Endothelial cell of umbilical vein (primary cell): ENCODE results near the gene DHX34. TPM values are rescaled to one million over a fixed set of nuclear protein-coding genes. Genes with fewer than 3 reads are reported as not detected.

ENCODE experiments used
- BruUV-seq: library from RNA; stranded (reverse); fragments of 400-500 nt; replicated peaks from 2 replicates; lab custom pipeline; 2021; lab: Mats Ljungman, UMichigan
- CTCF ChIA-PET: fragments of 300-600, 350-600 bp; sonication (Branson Sonifier 250); formaldehyde crosslinking; loops from one replicate; lab custom pipeline; 2021; ENCODE audit warnings: antibody characterized with exemption, inconsistent platforms; lab: Charles Lee
- POLR2A ChIA-PET: fragments of 300-600, 350-600 bp; sonication (Branson Sonifier 250); formaldehyde crosslinking; loops from one replicate; lab custom pipeline; 2021; ENCODE audit warnings: antibody characterized with exemption, inconsistent platforms; lab: Charles Lee
- DNase-seq: peaks from one replicate; pipeline ENCODE4 v3.0.0-alpha.2; 2011; ENCODE audit warnings: low read depth, low spot score
- FAIRE-seq: peaks from 2 replicates; lab custom pipeline; 2011; peaks lifted over from hg19 to GRCh38; lab: Jason Lieb, UNC
- H2AFZ ChIP-seq: 2 replicates; pipeline ENCODE4 v1.6.0; 2012; ENCODE audit warnings: low read depth, low read length, control low read depth, inconsistent platforms
- H3K27ac ChIP-seq: 2 replicates; pipeline ENCODE4 v1.5.1; 2011; ENCODE audit warnings: low read depth, mild to moderate bottlenecking, control low read depth, low read length, moderate library complexity; ENCODE audit not compliant: insufficient read depth
- H3K27me3 ChIP-seq, 2 experiments: 2 replicates each; pipeline versions ENCODE4 v1.6.0 to v1.6.1; 2011; ENCODE audit warnings: low read length in 2 of 2, mixed read lengths in 1 of 2; ENCODE audit not compliant: control insufficient read depth in 2 of 2, insufficient read depth in 2 of 2
- H3K36me3 ChIP-seq, 2 experiments: 2 replicates in 1 of 2; 3 replicates in 1 of 2; pipeline ENCODE4 v1.5.1; 2011; ENCODE audit warnings: low read length in 2 of 2, mild to moderate bottlenecking in 1 of 2, moderate library complexity in 1 of 2; ENCODE audit not compliant: control insufficient read depth in 2 of 2, insufficient read depth in 2 of 2; ENCODE audit errors: extremely low read depth in 1 of 2
- H3K4me1 ChIP-seq: 3 replicates; pipeline ENCODE4 v1.5.1; 2011; ENCODE audit warnings: mild to moderate bottlenecking, low read length; ENCODE audit not compliant: control insufficient read depth, insufficient read depth; ENCODE audit errors: extremely low read depth
- H3K4me2 ChIP-seq: 2 replicates; pipeline ENCODE4 v1.6.1; 2011; ENCODE audit warnings: low read length, control low read depth, mixed read lengths; ENCODE audit not compliant: insufficient read depth
- H3K4me3 ChIP-seq, 3 experiments: fragments of 200-600 bp in 1 of 3; sonication (generic), shearing (Covaris generic) in 1 of 3; replicated peaks in 1 of 3; 2 replicates each; pipeline ENCODE4 v1.5.1; 2011 to 2016; ENCODE audit warnings: control low read depth in 3 of 3, low read length in 3 of 3, mild to moderate bottlenecking in 2 of 3, inconsistent platforms in 1 of 3, low read depth in 1 of 3, moderate library complexity in 1 of 3; ENCODE audit not compliant: insufficient read depth in 1 of 3
- H3K79me2 ChIP-seq: 2 replicates; pipeline ENCODE4 v1.6.0; 2012; ENCODE audit warnings: low read length, inconsistent platforms; ENCODE audit not compliant: control insufficient read depth, insufficient read depth
- H3K9ac ChIP-seq: replicated peaks from 2 replicates; pipeline ENCODE3; 2011; ENCODE audit warnings: low read length, control low read depth; ENCODE audit not compliant: insufficient read depth; ENCODE audit errors: extremely low read depth
- H3K9me1 ChIP-seq: replicated peaks from 3 replicates; pipeline ENCODE4 v1.6.0; 2011; ENCODE audit warnings: mild to moderate bottlenecking, low read length; ENCODE audit not compliant: control insufficient read depth, insufficient read depth; ENCODE audit errors: extremely low read depth
- H3K9me3 ChIP-seq: replicated peaks from 2 replicates; pipeline ENCODE4 v1.5.1; 2012; ENCODE audit warnings: low read length, inconsistent platforms; ENCODE audit not compliant: control insufficient read depth, insufficient read depth
- H4K20me1 ChIP-seq: replicated peaks from 2 replicates; pipeline ENCODE3; 2011; ENCODE audit warnings: mild to moderate bottlenecking, low read length; ENCODE audit not compliant: control insufficient read depth, insufficient read depth; ENCODE audit errors: extremely low read depth
- EZH2 ChIP-seq: IDR thresholded peaks from 2 replicates; pipeline ENCODE4 v1.6.1; 2012; ENCODE audit warnings: borderline replicate concordance, low read depth, mild to moderate bottlenecking, moderate library complexity, low read length, inconsistent platforms; ENCODE audit not compliant: severe bottlenecking
- FOS ChIP-seq: IDR thresholded peaks from 2 replicates; pipeline ENCODE4 v1.6.1; 2011; ENCODE audit warnings: mild to moderate bottlenecking, low read length, moderate library complexity, borderline replicate concordance; ENCODE audit not compliant: insufficient read depth
- GATA2 ChIP-seq: IDR thresholded peaks from 2 replicates; pipeline ENCODE4 v1.7.0; 2011; ENCODE audit warnings: low read depth, mild to moderate bottlenecking, moderate library complexity, mixed read lengths, low read length; ENCODE audit not compliant: insufficient read length, insufficient read depth
- JUN ChIP-seq: IDR thresholded peaks from 2 replicates; pipeline ENCODE4 v1.6.1; 2011; ENCODE audit warnings: borderline replicate concordance, low read depth; ENCODE audit not compliant: insufficient read length, insufficient read depth
- MYC ChIP-seq: IDR thresholded peaks from one replicate; pipeline ENCODE4 v1.6.1; 2011; ENCODE audit warnings: mild to moderate bottlenecking, low read depth, low read length
- POLR2A ChIP-seq: IDR thresholded peaks from 2 replicates; pipeline ENCODE4 v1.6.1; 2012; ENCODE audit warnings: low read depth, mild to moderate bottlenecking, control low read depth, low read length
- POLR2AphosphoS5 ChIP-seq: IDR thresholded peaks from 2 replicates; pipeline ENCODE4 v1.6.1; 2012; ENCODE audit warnings: low read depth, mild to moderate bottlenecking, control low read depth, low read length, moderate library complexity; ENCODE audit not compliant: insufficient read depth
- dilution Hi-C: fragments of 300-500 bp; cut with MboI; formaldehyde crosslinking; loops from one replicate; pipeline ENCODE4 v1.15.0; 2019; ENCODE audit warnings: low sequenced_read_pairs; ENCODE audit not compliant: extremely low pct_ligation_motif_present
- intact Hi-C: fragments of 100-400 bp; cut with micrococcal nuclease; formaldehyde crosslinking; loops from one replicate; pipeline ENCODE4 v1.10.0; 2022
- polyA plus RNA-seq, 4 experiments: library from polyadenylated mRNA; depleted of rRNA in 3 of 4; stranded (reverse) in 3 of 4; unstranded in 1 of 4; fragments of >200 nt; gene quantifications; 2 replicates each; pipeline versions ENCODE4 v1.2.1 to v1.2.3, GENCODE V29; 2011 to 2012; ENCODE audit warnings: missing spikeins in 1 of 4
- total RNA-seq: library from RNA; stranded (reverse); gene quantifications from 2 replicates; pipeline ENCODE4 v1.2.3, GENCODE V29; 2021
- TF ChIP-seq, protein P1 (sequence below): IDR thresholded peaks from 2 replicates; pipeline ENCODE4 v1.6.1; 2011; ENCODE audit not compliant: insufficient read depth, insufficient read length
- TF ChIP-seq, protein P2 (sequence below), 2 donors: IDR thresholded peaks; 1 replicate in 1 of 2; 2 replicates in 1 of 2; pipeline ENCODE4 v1.5.1; 2011; ENCODE audit warnings: low read length in 2 of 2, mild to moderate bottlenecking in 2 of 2, moderate library complexity in 2 of 2, control low read depth in 1 of 2, inconsistent platforms in 1 of 2, low read depth in 1 of 2; ENCODE audit not compliant: insufficient read depth in 1 of 2; ENCODE audit errors: extremely low read depth in 1 of 2

Gene DHX34
- total and polyA plus RNA-seq, 2 donors (not counting 3 experiments of a cell fraction or from before 2014, with no cell fraction given) = 12.8 to 20.7 TPM

DNA sequence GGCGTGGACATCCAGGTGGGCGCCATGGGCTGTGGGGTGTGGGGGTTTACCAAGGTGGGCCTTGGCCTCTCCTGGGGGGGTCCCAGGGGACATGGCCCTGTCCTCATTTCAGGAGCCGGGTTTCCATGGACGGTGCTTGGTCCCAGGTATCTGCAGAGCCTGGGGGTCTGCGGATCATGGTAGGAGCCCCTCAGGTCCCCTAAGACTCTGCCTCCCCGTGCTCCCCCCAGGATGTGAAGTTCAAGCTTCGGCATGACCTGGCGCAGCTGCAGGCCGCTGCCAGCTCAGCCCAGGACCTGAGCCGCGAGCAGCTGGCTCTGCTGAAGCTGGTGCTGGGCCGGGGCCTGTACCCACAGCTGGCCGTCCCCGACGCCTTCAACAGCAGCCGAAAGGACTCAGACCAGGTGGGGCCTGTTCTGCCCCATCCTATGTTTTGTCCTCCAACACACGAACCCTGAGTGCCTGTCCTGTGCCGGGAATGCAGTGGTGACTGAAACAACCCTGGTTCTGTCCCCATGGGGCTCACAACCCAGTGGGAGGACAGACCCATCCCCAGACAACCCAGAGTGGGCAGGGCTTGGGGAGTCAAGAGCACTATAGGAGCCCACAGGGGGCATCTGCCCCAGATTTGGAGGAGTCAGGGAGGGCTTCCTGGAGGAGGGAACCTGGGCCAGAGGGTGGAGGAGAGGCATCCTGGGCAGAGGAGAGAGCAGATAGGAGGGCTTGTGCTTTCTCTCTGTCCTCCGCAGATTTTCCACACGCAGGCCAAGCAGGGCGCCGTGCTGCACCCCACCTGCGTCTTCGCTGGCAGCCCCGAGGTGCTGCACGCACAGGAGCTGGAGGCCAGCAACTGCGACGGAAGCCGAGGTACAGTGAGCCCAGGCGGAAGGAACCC lies 26.8 kb downstream of the DHX34 start:
- dilution Hi-C loops = no loop called here
- no peak overlapping the region for H3K9ac ChIP-seq
- no peak overlapping the region for H3K4me3 ChIP-seq
- intact Hi-C loops = no loop called here
- no peak overlapping the region for H3K27ac ChIP-seq
- no peak overlapping the region for H2AFZ ChIP-seq
- BruUV-seq = no TSS peak
- no peaks in the 10 kb centered on the region for H3K9me1 ChIP-seq
- TF ChIP-seq POLR2A = no peak
- TF ChIP-seq GATA2 = no peak
- TF ChIP-seq JUN = no peak
- TF ChIP-seq, protein P1, sequence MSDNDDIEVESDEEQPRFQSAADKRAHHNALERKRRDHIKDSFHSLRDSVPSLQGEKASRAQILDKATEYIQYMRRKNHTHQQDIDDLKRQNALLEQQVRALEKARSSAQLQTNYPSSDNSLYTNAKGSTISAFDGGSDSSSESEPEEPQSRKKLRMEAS = no peak
- no peak for TF ChIP-seq MYC
- no peak for TF ChIP-seq EZH2
- TF ChIP-seq, protein P2, sequence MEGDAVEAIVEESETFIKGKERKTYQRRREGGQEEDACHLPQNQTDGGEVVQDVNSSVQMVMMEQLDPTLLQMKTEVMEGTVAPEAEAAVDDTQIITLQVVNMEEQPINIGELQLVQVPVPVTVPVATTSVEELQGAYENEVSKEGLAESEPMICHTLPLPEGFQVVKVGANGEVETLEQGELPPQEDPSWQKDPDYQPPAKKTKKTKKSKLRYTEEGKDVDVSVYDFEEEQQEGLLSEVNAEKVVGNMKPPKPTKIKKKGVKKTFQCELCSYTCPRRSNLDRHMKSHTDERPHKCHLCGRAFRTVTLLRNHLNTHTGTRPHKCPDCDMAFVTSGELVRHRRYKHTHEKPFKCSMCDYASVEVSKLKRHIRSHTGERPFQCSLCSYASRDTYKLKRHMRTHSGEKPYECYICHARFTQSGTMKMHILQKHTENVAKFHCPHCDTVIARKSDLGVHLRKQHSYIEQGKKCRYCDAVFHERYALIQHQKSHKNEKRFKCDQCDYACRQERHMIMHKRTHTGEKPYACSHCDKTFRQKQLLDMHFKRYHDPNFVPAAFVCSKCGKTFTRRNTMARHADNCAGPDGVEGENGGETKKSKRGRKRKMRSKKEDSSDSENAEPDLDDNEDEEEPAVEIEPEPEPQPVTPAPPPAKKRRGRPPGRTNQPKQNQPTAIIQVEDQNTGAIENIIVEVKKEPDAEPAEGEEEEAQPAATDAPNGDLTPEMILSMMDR (IDR thresholded peaks at IDR 0.05; ENCODE audit: extremely low read depth in 1 of 2, insufficient read depth in 1 of 2, low read depth in 1 of 2, low read length in 2 of 2) = no peak
- no peak for TF ChIP-seq FOS
- no peak for TF ChIP-seq POLR2AphosphoS5
- FAIRE-seq (no peak), DNase-seq (no peak)
- no peaks in the 10 kb centered on the region for H3K9me3 ChIP-seq
- no peak overlapping the region for H3K4me2 ChIP-seq
- CTCF ChIA-PET = interaction anchor here (1.5 kb wide), 1 partner anchor 16 kb away, joined by 5 read pairs; no protein-coding TSS in a partner anchor
- no peaks in the 10 kb centered on the region for H3K4me1 ChIP-seq
- H3K36me3 ChIP-seq = peaks cover 8 to 79% of the 10 kb centered on the region in 2 experiments
- H4K20me1 ChIP-seq = no peaks in the 10 kb centered on the region
- no peaks in the 10 kb centered on the region for H3K79me2 ChIP-seq
- POLR2A ChIA-PET = interaction anchor here (0.5 kb wide), 1 partner anchor 75 kb away, joined by 6 read pairs; no protein-coding TSS in a partner anchor
- H3K27me3 ChIP-seq = no peaks in the 10 kb centered on the region
